ENCODE measurements around the gene CACNA1S. TPM values are rescaled to one million over a fixed set of nuclear protein-coding genes. Genes with fewer than 3 reads are reported as not detected.

CACNA1S gene
- total RNA-seq, 1 experiment from 2014 or later = not detected

GRCh38 chr1:201069636-201070035, 42.6 kb downstream of the CACNA1S start:
- no peaks in the 10 kb centered on the region for H3K9me2 ChIP-seq (replicated peaks; ENCODE audit: insufficient read depth, low read length)
- no peak overlapping the region for H3K27ac ChIP-seq (ENCODE audit: low read length)

GRCh38 chr1:201068976-201069375, 43.2 kb downstream of the CACNA1S start:
- Histone ChIP-seq H3K9ac (ENCODE audit: low read length) (no peak overlapping the region), H3K4me1 (ENCODE audit: low read length) (no peaks in the 10 kb centered on the region; the same call in 1 of the 2 replicates), H3K4me3 (ENCODE audit: low read length) (no peak overlapping the region), H3K9me2 (replicated peaks; ENCODE audit: insufficient read depth, low read length) (no peaks in the 10 kb centered on the region), H3K36me3 (ENCODE audit: insufficient read depth, low read length) (no peaks in the 10 kb centered on the region), H3K27me3 (ENCODE audit: low read length) (no peaks in the 10 kb centered on the region), H3K79me2 (ENCODE audit: low read length) (no peaks in the 10 kb centered on the region), H3K9me3 (ENCODE audit: low read length) (no peaks in the 10 kb centered on the region), H2AFZ (ENCODE audit: low read length) (no peak overlapping the region), H3K4me2 (ENCODE audit: low read depth, low read length, poor library complexity, severe bottlenecking) (no peak overlapping the region), H3K27ac (ENCODE audit: low read length) (no peak overlapping the region), H4K20me1 (ENCODE audit: insufficient read depth, low read depth, low read length) (peaks cover 6% of the 10 kb centered on the region; the same call in 1 of the 2 replicates)
- no peak for DNase-seq

More at GRCh38 chr1:201069636-201070035, 42.6 kb downstream of the CACNA1S start:
- no peak for DNase-seq
- Histone ChIP-seq H4K20me1 (ENCODE audit: insufficient read depth, low read depth, low read length) (peaks cover 6% of the 10 kb centered on the region; the same call in 1 of the 2 replicates), H3K79me2 (ENCODE audit: low read length) (no peaks in the 10 kb centered on the region), H3K9me3 (ENCODE audit: low read length) (no peaks in the 10 kb centered on the region), H2AFZ (ENCODE audit: low read length) (no peak overlapping the region), H3K27me3 (ENCODE audit: low read length) (no peaks in the 10 kb centered on the region), H3K36me3 (ENCODE audit: insufficient read depth, low read length) (no peaks in the 10 kb centered on the region), H3K9ac (ENCODE audit: low read length) (no peak overlapping the region), H3K4me2 (ENCODE audit: low read depth, low read length, poor library complexity, severe bottlenecking) (no peak overlapping the region), H3K4me3 (ENCODE audit: low read length) (no peak overlapping the region), H3K4me1 (ENCODE audit: low read length) (no peaks in the 10 kb centered on the region; the same call in 1 of the 2 replicates)

GRCh38 chr1:201066986-201067385, 45.2 kb downstream of the CACNA1S start:
- Histone ChIP-seq H3K4me1 (ENCODE audit: low read length) (no peaks in the 10 kb centered on the region; the same call in 1 of the 2 replicates), H3K9me2 (replicated peaks; ENCODE audit: insufficient read depth, low read length) (no peaks in the 10 kb centered on the region)

GRCh38 chr1:201065686-201066085, 46.5 kb downstream of the CACNA1S start:
- no peak for DNase-seq
- Histone ChIP-seq H3K27me3 (ENCODE audit: low read length) (no peaks in the 10 kb centered on the region), H3K4me1 (ENCODE audit: low read length) (peaks cover 1% of the 10 kb centered on the region), H4K20me1 (ENCODE audit: insufficient read depth, low read depth, low read length) (no peaks in the 10 kb centered on the region; the same call in 1 of the 2 replicates), H3K9me3 (ENCODE audit: low read length) (no peaks in the 10 kb centered on the region), H3K9me2 (replicated peaks; ENCODE audit: insufficient read depth, low read length) (no peaks in the 10 kb centered on the region), H2AFZ (ENCODE audit: low read length) (no peak overlapping the region), H3K9ac (ENCODE audit: low read length) (no peak overlapping the region), H3K36me3 (ENCODE audit: insufficient read depth, low read length) (no peaks in the 10 kb centered on the region), H3K27ac (ENCODE audit: low read length) (no peak overlapping the region), H3K4me3 (ENCODE audit: low read length) (no peak overlapping the region), H3K79me2 (ENCODE audit: low read length) (no peaks in the 10 kb centered on the region), H3K4me2 (ENCODE audit: low read depth, low read length, poor library complexity, severe bottlenecking) (no peak overlapping the region)

More at GRCh38 chr1:201066986-201067385, 45.2 kb downstream of the CACNA1S start:
- Histone ChIP-seq H3K36me3 (ENCODE audit: insufficient read depth, low read length) (no peaks in the 10 kb centered on the region), H3K9me3 (ENCODE audit: low read length) (no peaks in the 10 kb centered on the region), H4K20me1 (ENCODE audit: insufficient read depth, low read depth, low read length) (peaks cover 6% of the 10 kb centered on the region; the same call in 1 of the 2 replicates), H3K79me2 (ENCODE audit: low read length) (no peaks in the 10 kb centered on the region), H3K27me3 (ENCODE audit: low read length) (no peaks in the 10 kb centered on the region), H3K4me2 (ENCODE audit: low read depth, low read length, poor library complexity, severe bottlenecking) (no peak overlapping the region), H3K27ac (ENCODE audit: low read length) (no peak overlapping the region), H2AFZ (ENCODE audit: low read length) (no peak overlapping the region), H3K9ac (ENCODE audit: low read length) (no peak overlapping the region), H3K4me3 (ENCODE audit: low read length) (no peak overlapping the region)
- DNase-seq = no peak

- H3K27me3 ChIP-seq (ENCODE audit: low read length) = no peaks in the 10 kb centered on the region
- H3K79me2 ChIP-seq (ENCODE audit: low read length) = no peaks in the 10 kb centered on the region
- no peak overlapping the region for H2AFZ ChIP-seq (ENCODE audit: low read length)
- no peak overlapping the region for H3K4me3 ChIP-seq (ENCODE audit: low read length)
- H3K9me3 ChIP-seq (ENCODE audit: low read length) = no peaks in the 10 kb centered on the region
- DNase-seq = no peak
- H3K4me1 ChIP-seq (ENCODE audit: low read length) = peaks cover 10% of the 10 kb centered on the region
- H3K9me2 ChIP-seq (replicated peaks; ENCODE audit: insufficient read depth, low read length) = no peaks in the 10 kb centered on the region
- no peak overlapping the region for H3K27ac ChIP-seq (ENCODE audit: low read length)
- H3K9ac ChIP-seq (ENCODE audit: low read length) = no peak overlapping the region
- H3K4me2 ChIP-seq (ENCODE audit: low read depth, low read length, poor library complexity, severe bottlenecking) = no peak overlapping the region
- H3K36me3 ChIP-seq (ENCODE audit: insufficient read depth, low read length) = no peaks in the 10 kb centered on the region
- H4K20me1 ChIP-seq (ENCODE audit: insufficient read depth, low read depth, low read length) = no peaks in the 10 kb centered on the region; the same call in 1 of the 2 replicates
Observed at GRCh38 chr1:201064806-201065205, 47.4 kb downstream of the CACNA1S start.

GRCh38 chr1:201063145-201063544, 49.1 kb downstream of the CACNA1S start:
- Histone ChIP-seq H3K27ac (ENCODE audit: low read length) (no peak overlapping the region), H3K4me1 (ENCODE audit: low read length) (peaks cover 15% of the 10 kb centered on the region), H3K9me3 (ENCODE audit: low read length) (no peaks in the 10 kb centered on the region), H2AFZ (ENCODE audit: low read length) (no peak overlapping the region), H3K36me3 (ENCODE audit: insufficient read depth, low read length) (no peaks in the 10 kb centered on the region), H3K9me2 (replicated peaks; ENCODE audit: insufficient read depth, low read length) (no peaks in the 10 kb centered on the region), H3K27me3 (ENCODE audit: low read length) (no peaks in the 10 kb centered on the region), H3K9ac (ENCODE audit: low read length) (no peak overlapping the region), H4K20me1 (ENCODE audit: insufficient read depth, low read depth, low read length) (no peaks in the 10 kb centered on the region; the same call in 1 of the 2 replicates), H3K4me2 (ENCODE audit: low read depth, low read length, poor library complexity, severe bottlenecking) (no peak overlapping the region), H3K4me3 (ENCODE audit: low read length) (no peak overlapping the region), H3K79me2 (ENCODE audit: low read length) (no peaks in the 10 kb centered on the region)
- DNase-seq = no peak

- Histone ChIP-seq H4K20me1 (ENCODE audit: insufficient read depth, low read depth, low read length) (no peaks in the 10 kb centered on the region; the same call in 1 of the 2 replicates), H3K36me3 (ENCODE audit: insufficient read depth, low read length) (no peaks in the 10 kb centered on the region), H3K4me2 (ENCODE audit: low read depth, low read length, poor library complexity, severe bottlenecking) (no peak overlapping the region), H2AFZ (ENCODE audit: low read length) (no peak overlapping the region), H3K27ac (ENCODE audit: low read length) (no peak overlapping the region), H3K9ac (ENCODE audit: low read length) (no peak overlapping the region), H3K9me3 (ENCODE audit: low read length) (no peaks in the 10 kb centered on the region), H3K4me1 (ENCODE audit: low read length) (peaks cover 15% of the 10 kb centered on the region), H3K9me2 (replicated peaks; ENCODE audit: insufficient read depth, low read length) (no peaks in the 10 kb centered on the region), H3K79me2 (ENCODE audit: low read length) (no peaks in the 10 kb centered on the region), H3K27me3 (ENCODE audit: low read length) (no peaks in the 10 kb centered on the region), H3K4me3 (ENCODE audit: low read length) (no peak overlapping the region)
- DNase-seq = no peak
Observed at GRCh38 chr1:201062511-201063091, 49.6 kb downstream of the CACNA1S start.

GRCh38 chr1:201061886-201062285, 50.3 kb downstream of the CACNA1S start:
- Histone ChIP-seq H3K79me2 (ENCODE audit: low read length) (no peaks in the 10 kb centered on the region), H2AFZ (ENCODE audit: low read length) (no peak overlapping the region), H3K9me3 (ENCODE audit: low read length) (no peaks in the 10 kb centered on the region), H3K9me2 (replicated peaks; ENCODE audit: insufficient read depth, low read length) (no peaks in the 10 kb centered on the region), H4K20me1 (ENCODE audit: insufficient read depth, low read depth, low read length) (no peaks in the 10 kb centered on the region; the same call in 1 of the 2 replicates), H3K36me3 (ENCODE audit: insufficient read depth, low read length) (no peaks in the 10 kb centered on the region), H3K4me1 (ENCODE audit: low read length) (peaks cover 15% of the 10 kb centered on the region), H3K9ac (ENCODE audit: low read length) (no peak overlapping the region), H3K4me3 (ENCODE audit: low read length) (no peak overlapping the region), H3K4me2 (ENCODE audit: low read depth, low read length, poor library complexity, severe bottlenecking) (no peak overlapping the region), H3K27ac (ENCODE audit: low read length) (no peak overlapping the region), H3K27me3 (ENCODE audit: low read length) (no peaks in the 10 kb centered on the region)
- DNase-seq = no peak

Measured in Karpas-422 (cell line).